HG03571 (cell line): ENCODE data around the gene ARHGEF5.
"Not testable (repeated sequence)": the region's sequence is repeated elsewhere in the genome, so short reads cannot be mapped to it uniquely, and the experiment has no call there.

Experiments used
- ATAC-seq: cut with Tn5 transposase; IDR thresholded peaks from one replicate; pipeline ENCODE4 v1.9.1; 2021; ENCODE audit not compliant: unreplicated experiment

ARHGEF5 gene

GRCh38 chr7:144418931-144419330 lies 63.7 kb downstream of the ARHGEF5 start:
- ATAC-seq: not testable (repeated sequence)

GRCh38 chr7:144427539-144427938 lies 72.3 kb downstream of the ARHGEF5 start:
- ATAC-seq: not testable (repeated sequence)

- no peak for ATAC-seq
Measured at GRCh38 chr7:144428431-144428830, 73.2 kb downstream of the ARHGEF5 start.
